Endothelial cell of umbilical vein (primary cell): ENCODE data around the gene NFYC. TPM values are rescaled to one million over a fixed set of nuclear protein-coding genes. Genes with fewer than 3 reads are reported as not detected.

ENCODE experiments used
- BruUV-seq: library from RNA; stranded (reverse); fragments of 400-500 nt; replicated peaks from 2 replicates; lab custom pipeline; 2021; lab: Mats Ljungman, UMichigan
- CTCF ChIA-PET: fragments of 300-600, 350-600 bp; sonication (Branson Sonifier 250); formaldehyde crosslinking; loops from one replicate; lab custom pipeline; 2021; ENCODE audit warnings: antibody characterized with exemption, inconsistent platforms; lab: Charles Lee
- POLR2A ChIA-PET: fragments of 300-600, 350-600 bp; sonication (Branson Sonifier 250); formaldehyde crosslinking; loops from one replicate; lab custom pipeline; 2021; ENCODE audit warnings: antibody characterized with exemption, inconsistent platforms; lab: Charles Lee
- DNase-seq: peaks from one replicate; pipeline ENCODE4 v3.0.0-alpha.2; 2011; ENCODE audit warnings: low read depth, low spot score
- FAIRE-seq: peaks from 2 replicates; lab custom pipeline; 2011; peaks lifted over from hg19 to GRCh38; lab: Jason Lieb, UNC
- H2AFZ ChIP-seq: 2 replicates; pipeline ENCODE4 v1.6.0; 2012; ENCODE audit warnings: low read depth, low read length, control low read depth, inconsistent platforms
- H3K27ac ChIP-seq: 2 replicates; pipeline ENCODE4 v1.5.1; 2011; ENCODE audit warnings: low read depth, mild to moderate bottlenecking, control low read depth, low read length, moderate library complexity; ENCODE audit not compliant: insufficient read depth
- H3K27me3 ChIP-seq, 2 experiments: 2 replicates each; pipeline versions ENCODE4 v1.6.0 to v1.6.1; 2011; ENCODE audit warnings: low read length in 2 of 2, mixed read lengths in 1 of 2; ENCODE audit not compliant: control insufficient read depth in 2 of 2, insufficient read depth in 2 of 2
- H3K36me3 ChIP-seq, 2 experiments: 2 replicates in 1 of 2; 3 replicates in 1 of 2; pipeline ENCODE4 v1.5.1; 2011; ENCODE audit warnings: low read length in 2 of 2, mild to moderate bottlenecking in 1 of 2, moderate library complexity in 1 of 2; ENCODE audit not compliant: control insufficient read depth in 2 of 2, insufficient read depth in 2 of 2; ENCODE audit errors: extremely low read depth in 1 of 2
- H3K4me1 ChIP-seq: 3 replicates; pipeline ENCODE4 v1.5.1; 2011; ENCODE audit warnings: mild to moderate bottlenecking, low read length; ENCODE audit not compliant: control insufficient read depth, insufficient read depth; ENCODE audit errors: extremely low read depth
- H3K4me2 ChIP-seq: 2 replicates; pipeline ENCODE4 v1.6.1; 2011; ENCODE audit warnings: low read length, control low read depth, mixed read lengths; ENCODE audit not compliant: insufficient read depth
- H3K4me3 ChIP-seq, 3 experiments: fragments of 200-600 bp in 1 of 3; sonication (generic), shearing (Covaris generic) in 1 of 3; replicated peaks in 1 of 3; 2 replicates each; pipeline ENCODE4 v1.5.1; 2011 to 2016; ENCODE audit warnings: control low read depth in 3 of 3, low read length in 3 of 3, mild to moderate bottlenecking in 2 of 3, inconsistent platforms in 1 of 3, low read depth in 1 of 3, moderate library complexity in 1 of 3; ENCODE audit not compliant: insufficient read depth in 1 of 3
- H3K79me2 ChIP-seq: 2 replicates; pipeline ENCODE4 v1.6.0; 2012; ENCODE audit warnings: low read length, inconsistent platforms; ENCODE audit not compliant: control insufficient read depth, insufficient read depth
- H3K9ac ChIP-seq: replicated peaks from 2 replicates; pipeline ENCODE3; 2011; ENCODE audit warnings: low read length, control low read depth; ENCODE audit not compliant: insufficient read depth; ENCODE audit errors: extremely low read depth
- H3K9me1 ChIP-seq: replicated peaks from 3 replicates; pipeline ENCODE4 v1.6.0; 2011; ENCODE audit warnings: mild to moderate bottlenecking, low read length; ENCODE audit not compliant: control insufficient read depth, insufficient read depth; ENCODE audit errors: extremely low read depth
- H3K9me3 ChIP-seq: replicated peaks from 2 replicates; pipeline ENCODE4 v1.5.1; 2012; ENCODE audit warnings: low read length, inconsistent platforms; ENCODE audit not compliant: control insufficient read depth, insufficient read depth
- H4K20me1 ChIP-seq: replicated peaks from 2 replicates; pipeline ENCODE3; 2011; ENCODE audit warnings: mild to moderate bottlenecking, low read length; ENCODE audit not compliant: control insufficient read depth, insufficient read depth; ENCODE audit errors: extremely low read depth
- CTCF ChIP-seq, 2 donors: IDR thresholded peaks; 1 replicate in 1 of 2; 2 replicates in 1 of 2; pipeline ENCODE4 v1.5.1; 2011; ENCODE audit warnings: low read length in 2 of 2, mild to moderate bottlenecking in 2 of 2, moderate library complexity in 2 of 2, control low read depth in 1 of 2, inconsistent platforms in 1 of 2, low read depth in 1 of 2; ENCODE audit not compliant: insufficient read depth in 1 of 2; ENCODE audit errors: extremely low read depth in 1 of 2
- EZH2 ChIP-seq: IDR thresholded peaks from 2 replicates; pipeline ENCODE4 v1.6.1; 2012; ENCODE audit warnings: borderline replicate concordance, low read depth, mild to moderate bottlenecking, moderate library complexity, low read length, inconsistent platforms; ENCODE audit not compliant: severe bottlenecking
- FOS ChIP-seq: IDR thresholded peaks from 2 replicates; pipeline ENCODE4 v1.6.1; 2011; ENCODE audit warnings: mild to moderate bottlenecking, low read length, moderate library complexity, borderline replicate concordance; ENCODE audit not compliant: insufficient read depth
- GATA2 ChIP-seq: IDR thresholded peaks from 2 replicates; pipeline ENCODE4 v1.7.0; 2011; ENCODE audit warnings: low read depth, mild to moderate bottlenecking, moderate library complexity, mixed read lengths, low read length; ENCODE audit not compliant: insufficient read length, insufficient read depth
- JUN ChIP-seq: IDR thresholded peaks from 2 replicates; pipeline ENCODE4 v1.6.1; 2011; ENCODE audit warnings: borderline replicate concordance, low read depth; ENCODE audit not compliant: insufficient read length, insufficient read depth
- MYC ChIP-seq: IDR thresholded peaks from one replicate; pipeline ENCODE4 v1.6.1; 2011; ENCODE audit warnings: mild to moderate bottlenecking, low read depth, low read length
- POLR2A ChIP-seq: IDR thresholded peaks from 2 replicates; pipeline ENCODE4 v1.6.1; 2012; ENCODE audit warnings: low read depth, mild to moderate bottlenecking, control low read depth, low read length
- POLR2AphosphoS5 ChIP-seq: IDR thresholded peaks from 2 replicates; pipeline ENCODE4 v1.6.1; 2012; ENCODE audit warnings: low read depth, mild to moderate bottlenecking, control low read depth, low read length, moderate library complexity; ENCODE audit not compliant: insufficient read depth
- dilution Hi-C: fragments of 300-500 bp; cut with MboI; formaldehyde crosslinking; loops from one replicate; pipeline ENCODE4 v1.15.0; 2019; ENCODE audit warnings: low sequenced_read_pairs; ENCODE audit not compliant: extremely low pct_ligation_motif_present
- intact Hi-C: fragments of 100-400 bp; cut with micrococcal nuclease; formaldehyde crosslinking; loops from one replicate; pipeline ENCODE4 v1.10.0; 2022
- polyA plus RNA-seq, 4 experiments: library from polyadenylated mRNA; depleted of rRNA in 3 of 4; stranded (reverse) in 3 of 4; unstranded in 1 of 4; fragments of >200 nt; gene quantifications; 2 replicates each; pipeline versions ENCODE4 v1.2.1 to v1.2.3, GENCODE V29; 2011 to 2012; ENCODE audit warnings: missing spikeins in 1 of 4
- total RNA-seq: library from RNA; stranded (reverse); gene quantifications from 2 replicates; pipeline ENCODE4 v1.2.3, GENCODE V29; 2021
- TF ChIP-seq, protein P1 (sequence below): IDR thresholded peaks from 2 replicates; pipeline ENCODE4 v1.6.1; 2011; ENCODE audit not compliant: insufficient read depth, insufficient read length

Gene NFYC
- total and polyA plus RNA-seq, 2 donors (not counting 3 experiments of a cell fraction or from before 2014, with no cell fraction given), result 51.1 to 81.7 TPM

DNA sequence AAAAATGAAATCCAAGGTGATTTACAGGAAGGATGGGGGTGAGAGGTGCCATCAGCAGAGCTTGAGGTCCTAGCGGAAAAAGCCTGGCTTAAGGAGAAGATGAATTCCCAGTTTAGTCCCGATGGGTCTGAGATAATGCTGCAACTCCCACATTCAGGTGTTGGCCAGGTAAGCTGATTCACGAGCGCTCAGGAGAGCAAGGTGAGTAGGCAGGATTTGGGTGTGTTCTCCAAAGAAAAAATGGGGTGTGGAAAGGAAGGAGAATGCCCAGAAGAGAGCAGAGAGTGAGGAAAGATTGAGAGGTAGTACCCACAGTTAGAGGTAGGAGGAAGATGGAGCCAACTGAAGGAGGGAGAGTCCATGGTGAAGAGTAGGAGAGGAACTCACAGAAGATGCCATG, 38.5 kb upstream of the NFYC start:
- Histone ChIP-seq H3K27me3 (peaks cover 3 to 14% of the 10 kb centered on the region in 2 experiments), H4K20me1 (no peaks in the 10 kb centered on the region), H3K9ac (no peak overlapping the region), H3K79me2 (no peaks in the 10 kb centered on the region), H3K36me3 (no peaks in the 10 kb centered on the region), H3K4me1 (no peaks in the 10 kb centered on the region), H3K9me1 (no peaks in the 10 kb centered on the region), H3K4me3 (no peak overlapping the region), H3K9me3 (no peaks in the 10 kb centered on the region), H3K4me2 (no peak overlapping the region), H2AFZ (no peak overlapping the region), H3K27ac (no peak overlapping the region)
- no peak for FAIRE-seq
- no peak for DNase-seq
- no TSS peak for BruUV-seq
- intact Hi-C loops, result no loop called here
- TF ChIP-seq, protein P1, sequence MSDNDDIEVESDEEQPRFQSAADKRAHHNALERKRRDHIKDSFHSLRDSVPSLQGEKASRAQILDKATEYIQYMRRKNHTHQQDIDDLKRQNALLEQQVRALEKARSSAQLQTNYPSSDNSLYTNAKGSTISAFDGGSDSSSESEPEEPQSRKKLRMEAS, result no peak
- TF ChIP-seq EZH2 (no peak), POLR2AphosphoS5 (no peak), CTCF (IDR thresholded peaks at IDR 0.05; ENCODE audit: extremely low read depth in 1 of 2, insufficient read depth in 1 of 2, low read depth in 1 of 2, low read length in 2 of 2) (no peak), POLR2A (no peak), FOS (no peak), MYC (no peak), GATA2 (no peak), JUN (no peak)
- POLR2A ChIA-PET, result no interaction called here
- CTCF ChIA-PET, result interaction anchor here (0.9 kb wide), 1 partner anchor 15 kb away, joined by 3 read pairs; no protein-coding TSS in a partner anchor
- dilution Hi-C loops, result no loop called here
